ENCODE measurements around the gene GRXCR1. TPM values are rescaled to one million over a fixed set of nuclear protein-coding genes. Genes with fewer than 3 reads are reported as not detected.

Gene GRXCR1
- total RNA-seq, 2 experiments from 2014 or later, result not detected

DNA sequence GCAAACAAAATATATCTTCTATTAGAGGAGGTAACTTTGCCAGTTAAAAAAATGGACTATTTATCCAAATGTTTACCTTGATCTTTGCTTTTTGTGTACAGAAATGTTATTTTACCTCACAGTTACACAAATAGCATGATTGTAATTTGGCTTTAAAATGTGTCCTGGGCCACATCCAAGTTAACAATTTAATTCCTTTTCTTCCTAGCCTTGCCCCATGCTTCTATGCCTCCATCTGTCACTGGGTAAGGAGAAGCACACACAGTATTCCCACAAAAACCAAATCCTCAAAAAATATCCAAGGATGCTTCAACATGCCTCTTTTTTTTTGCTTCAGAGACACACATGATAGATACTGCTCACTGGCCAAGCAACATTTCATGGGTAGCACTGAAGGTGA, 30.9 kb downstream of the GRXCR1 start:
- CTCF ChIA-PET, result no interaction called here
- POLR2A ChIA-PET, result no interaction called here

GRCh38 chr4:42925921-42926320, 33.4 kb downstream of the GRXCR1 start:
- ChIA-PET POLR2A (no interaction called here), CTCF (no interaction called here)

DNA sequence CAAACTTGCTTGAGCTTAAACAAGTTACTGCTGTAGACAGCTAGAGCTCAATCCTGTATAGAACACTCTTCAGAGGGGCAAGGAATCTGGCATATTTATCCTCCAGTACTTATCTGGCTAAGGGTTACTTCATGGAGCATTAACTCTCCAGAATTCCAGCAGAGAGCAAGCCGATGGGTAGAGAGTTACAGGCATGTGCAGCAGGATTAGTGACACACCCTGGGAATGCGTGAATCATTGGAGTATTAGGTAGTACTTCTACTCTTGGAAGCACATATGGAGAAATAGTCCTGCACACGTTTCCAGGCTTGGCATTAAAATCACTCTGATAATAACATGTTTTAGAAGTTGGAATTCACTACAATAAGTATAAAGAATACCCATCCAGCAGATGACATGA, 35.4 kb downstream of the GRXCR1 start:
- ChIA-PET POLR2A (no interaction called here), CTCF (no interaction called here)

- POLR2A ChIA-PET, result no interaction called here
- CTCF ChIA-PET, result no interaction called here
Observed at GRCh38 chr4:42928582-42928981, 36.1 kb downstream of the GRXCR1 start.

- POLR2A ChIA-PET, result no interaction called here
- CTCF ChIA-PET, result no interaction called here
Observed at GRCh38 chr4:42942216-42942615, 49.7 kb downstream of the GRXCR1 start.

GRCh38 chr4:42945874-42946273, 53.4 kb downstream of the GRXCR1 start:
- ChIA-PET CTCF (no interaction called here), POLR2A (no interaction called here)

- ChIA-PET POLR2A (no interaction called here), CTCF (no interaction called here)
Observed at GRCh38 chr4:42953321-42953720, 60.8 kb downstream of the GRXCR1 start.

DNA sequence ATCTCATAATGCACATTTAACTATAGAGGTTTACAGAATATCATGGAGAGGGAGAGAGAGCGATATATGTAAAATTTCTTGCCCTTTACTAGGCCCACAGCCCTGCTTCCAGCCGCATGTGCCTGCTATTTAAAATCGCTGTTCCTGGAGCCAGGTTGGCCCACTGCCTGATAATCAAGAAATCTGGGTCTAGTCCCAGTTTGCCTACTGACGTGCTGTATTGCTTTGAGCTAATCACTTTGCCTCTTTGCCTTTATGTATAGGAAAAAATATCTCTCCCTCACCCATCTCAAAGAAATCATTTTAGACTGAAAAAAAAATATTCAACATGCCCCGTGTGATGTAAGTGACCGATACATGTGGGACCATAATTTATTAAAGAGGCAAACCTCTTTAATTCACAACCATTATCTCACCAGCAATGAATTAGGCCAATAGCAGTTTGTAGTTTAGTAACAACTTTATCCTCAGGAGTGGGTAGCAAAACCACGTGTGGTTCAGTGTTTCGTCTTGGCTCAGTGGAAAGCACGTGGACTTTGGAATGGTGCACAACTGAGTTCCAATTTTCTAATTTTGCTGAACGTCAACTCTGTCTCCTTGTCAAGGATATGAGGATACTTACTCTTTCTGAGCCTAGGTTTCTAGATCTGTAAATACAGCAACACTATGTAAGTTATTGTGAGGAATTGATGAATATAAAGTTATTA, 62.6 kb downstream of the GRXCR1 start:
- POLR2A ChIA-PET, result no interaction called here
- CTCF ChIA-PET, result no interaction called here

DNA sequence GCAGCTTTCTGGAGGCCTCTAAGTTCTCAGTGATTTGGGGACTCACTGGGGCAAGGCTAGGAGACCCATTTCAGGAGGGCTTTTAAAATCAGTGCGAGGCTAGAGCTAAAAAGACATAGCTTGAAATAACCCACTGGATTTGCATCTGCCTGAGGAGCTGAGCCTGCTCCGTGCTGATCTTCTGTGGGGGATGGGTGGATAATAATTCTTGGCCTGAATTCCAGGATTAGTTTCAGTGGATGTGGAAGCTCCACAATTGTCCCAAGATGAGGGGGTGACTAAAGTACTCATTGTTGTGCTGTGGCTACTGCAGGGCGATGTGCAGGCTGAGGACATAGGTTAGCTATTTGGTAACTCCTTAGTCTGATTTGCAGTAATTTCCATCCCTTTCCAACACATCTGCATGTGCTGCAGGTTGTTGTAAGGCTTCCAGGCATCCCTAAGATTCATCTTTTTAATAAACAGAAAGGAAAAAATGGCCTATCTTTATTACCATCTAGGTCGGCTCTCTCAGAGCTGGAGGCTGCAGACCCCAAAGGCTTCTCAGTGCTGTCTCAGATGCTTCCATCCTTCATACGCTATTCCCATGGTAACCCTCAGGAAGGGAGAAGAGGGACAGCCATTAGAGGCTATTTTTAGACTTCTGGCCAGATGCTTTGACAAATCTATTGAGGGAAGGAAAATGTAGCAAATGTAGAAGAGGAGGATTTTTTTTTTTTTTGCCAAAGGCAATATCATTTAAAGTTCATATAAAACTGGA, 63.4 kb downstream of the GRXCR1 start:
- ChIA-PET CTCF (no interaction called here), POLR2A (no interaction called here)

- CTCF ChIA-PET, result no interaction called here
Observed at GRCh38 chr4:42965326-42965725, 72.8 kb downstream of the GRXCR1 start.

DNA sequence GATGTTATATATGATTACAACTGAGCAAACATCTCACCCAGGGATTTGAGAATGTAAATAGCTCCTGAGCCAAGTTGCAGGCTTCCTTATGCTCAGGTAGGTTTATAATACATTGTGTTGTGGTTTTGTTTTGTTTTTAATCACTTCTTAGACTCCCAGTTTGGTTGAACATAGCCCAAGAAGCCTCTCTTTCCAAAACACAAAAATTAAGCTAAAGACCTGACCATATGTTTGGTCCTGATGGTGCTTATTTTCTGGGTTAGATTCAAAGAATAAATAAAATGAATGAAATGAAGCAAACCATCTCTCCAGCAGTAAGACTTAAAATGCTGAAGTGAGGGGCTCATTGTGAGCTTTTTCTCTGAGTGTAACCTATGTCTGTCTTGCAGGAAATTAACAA, 93.5 kb downstream of the GRXCR1 start:
- ChIA-PET CTCF (no interaction called here), POLR2A (no interaction called here)

More at GRCh38 chr4:42965326-42965725, 72.8 kb downstream of the GRXCR1 start:
- POLR2A ChIA-PET, result no interaction called here

GRCh38 chr4:42995343-42995944, 102.9 kb downstream of the GRXCR1 start:
- ChIA-PET CTCF (no interaction called here), POLR2A (no interaction called here)

DNA sequence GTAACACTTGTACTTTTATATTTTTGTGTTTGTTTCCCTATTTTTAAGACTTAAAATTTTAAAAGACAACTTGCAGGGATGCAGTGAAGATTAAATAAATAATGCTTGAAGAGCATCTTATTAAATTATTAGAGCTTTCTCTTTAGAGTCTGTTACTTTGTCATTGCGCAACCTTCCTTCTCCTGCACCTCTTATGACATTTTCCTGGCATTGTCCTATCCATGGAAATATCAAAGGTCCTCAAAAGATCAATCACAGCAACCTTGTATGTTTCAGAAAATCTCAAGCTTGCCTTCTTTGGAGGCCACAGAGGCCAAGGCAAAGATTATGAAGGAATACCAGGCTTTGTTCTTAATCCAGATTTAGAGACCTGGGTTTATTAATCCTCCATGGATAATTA, 116.3 kb downstream of the GRXCR1 start:
- ChIA-PET POLR2A (no interaction called here), CTCF (no interaction called here)

GRCh38 chr4:43014256-43014655, 121.7 kb downstream of the GRXCR1 start:
- ChIA-PET POLR2A (no interaction called here), CTCF (no interaction called here)

DNA sequence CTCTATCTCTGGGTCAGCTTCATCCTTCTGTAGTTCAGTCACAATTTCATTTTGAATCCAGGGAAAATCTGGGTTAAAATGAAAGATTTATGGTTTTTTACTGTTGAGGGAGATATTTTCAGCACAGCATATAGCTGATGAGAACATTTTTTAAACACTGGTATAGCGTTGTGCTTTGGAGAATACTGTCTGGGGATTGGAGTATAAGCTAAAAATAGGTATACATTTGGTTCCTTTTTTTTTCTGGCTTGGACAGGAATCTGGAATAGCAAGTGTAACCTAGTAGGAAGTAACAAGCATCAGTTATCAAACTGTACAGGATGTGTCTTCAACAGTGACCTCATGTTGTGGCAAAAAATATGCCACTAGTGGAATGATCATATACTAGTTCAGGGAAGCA, 149.1 kb downstream of the GRXCR1 start:
- ChIA-PET POLR2A (no interaction called here), CTCF (no interaction called here)

GRCh38 chr4:43047058-43047457, 154.5 kb downstream of the GRXCR1 start:
- CTCF ChIA-PET, result no interaction called here
- POLR2A ChIA-PET, result no interaction called here

DNA sequence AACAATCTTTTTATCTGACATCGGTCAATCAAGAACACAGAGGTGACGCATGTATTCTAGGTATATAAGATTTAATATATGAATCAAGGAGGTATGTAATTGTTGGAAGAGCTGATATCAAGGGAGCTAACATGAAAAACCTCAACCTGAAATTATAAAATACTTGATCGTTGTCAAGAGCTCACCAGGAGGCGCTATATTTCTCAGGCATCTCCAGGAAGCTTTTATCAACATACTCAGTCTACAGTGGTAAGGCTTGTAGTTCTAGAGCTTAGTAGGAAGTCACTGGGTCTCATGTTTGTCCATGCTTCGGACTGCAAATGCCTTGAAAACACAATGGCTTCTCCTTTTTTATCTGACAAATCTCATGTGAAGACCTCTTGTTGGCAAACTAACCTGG, 156.1 kb downstream of the GRXCR1 start:
- POLR2A ChIA-PET, result no interaction called here
- CTCF ChIA-PET, result no interaction called here

- ChIA-PET CTCF (no interaction called here), POLR2A (no interaction called here)
Observed at GRCh38 chr4:43049326-43049725, 156.8 kb downstream of the GRXCR1 start.

- CTCF ChIA-PET, result no interaction called here
- POLR2A ChIA-PET, result no interaction called here
Observed at GRCh38 chr4:43066415-43066814, 173.9 kb downstream of the GRXCR1 start.

- CTCF ChIA-PET, result no interaction called here
- POLR2A ChIA-PET, result no interaction called here
Observed at GRCh38 chr4:43071069-43071468, 178.6 kb downstream of the GRXCR1 start.
